ENCODE data around the gene MARF1. TPM values are rescaled to one million over a fixed set of nuclear protein-coding genes. Genes with fewer than 3 reads are reported as not detected.
"Not testable (repeated sequence)": the region's sequence is repeated elsewhere in the genome, so short reads cannot be mapped to it uniquely, and the experiment has no call there.

The MARF1 gene
- total RNA-seq, 4 donors from 2014 or later, result 50.7 to 55.5 (median 53.1) TPM

DNA sequence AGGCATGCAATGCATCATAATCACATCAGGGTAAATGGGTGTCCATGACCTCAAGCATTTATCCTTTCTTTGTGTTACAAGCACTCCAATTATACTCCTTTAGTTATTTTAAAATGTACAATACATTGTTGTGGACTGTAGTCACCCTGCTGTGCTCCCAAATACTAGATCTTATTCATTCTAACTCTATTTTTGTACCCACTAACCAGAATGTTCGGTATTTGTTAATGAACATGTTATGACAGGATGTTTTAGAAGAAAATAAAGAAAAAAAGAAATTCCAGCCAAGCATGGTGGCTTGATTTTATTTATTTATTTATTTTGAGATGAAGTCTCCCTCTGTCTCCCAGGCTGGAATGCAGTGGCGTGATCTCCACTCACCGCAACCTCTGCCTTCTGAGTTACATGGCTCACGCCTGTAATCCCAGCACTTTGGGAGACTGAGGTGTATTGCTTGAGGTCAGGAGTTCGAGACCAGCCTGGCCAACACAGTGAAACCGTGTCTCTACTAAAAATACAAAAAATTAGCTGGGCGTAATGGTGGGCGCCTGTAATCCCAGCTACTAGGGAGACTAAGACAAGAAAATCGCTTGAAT, 5.3 kb upstream of the MARF1 start:
- H3K9me3 ChIP-seq, result no peaks in the 10 kb centered on the region
- peaks cover 0 to 15% of the 10 kb centered on the region in 2 donors for H3K4me1 ChIP-seq
- no peak for DNase-seq
- no peak overlapping the region for H3K27ac ChIP-seq
- H3K4me3 ChIP-seq (replicated peaks in 1 of 3), result no peak overlapping the region
- H3K27me3 ChIP-seq, result no peaks in the 10 kb centered on the region
- 94 to 97% methylated on average over 9 of the region's 9 CpGs for WGBS, 2 donors
- no peak for TF ChIP-seq POLR2A (IDR thresholded peaks at IDR 0.05)
- TF ChIP-seq, protein P1, sequence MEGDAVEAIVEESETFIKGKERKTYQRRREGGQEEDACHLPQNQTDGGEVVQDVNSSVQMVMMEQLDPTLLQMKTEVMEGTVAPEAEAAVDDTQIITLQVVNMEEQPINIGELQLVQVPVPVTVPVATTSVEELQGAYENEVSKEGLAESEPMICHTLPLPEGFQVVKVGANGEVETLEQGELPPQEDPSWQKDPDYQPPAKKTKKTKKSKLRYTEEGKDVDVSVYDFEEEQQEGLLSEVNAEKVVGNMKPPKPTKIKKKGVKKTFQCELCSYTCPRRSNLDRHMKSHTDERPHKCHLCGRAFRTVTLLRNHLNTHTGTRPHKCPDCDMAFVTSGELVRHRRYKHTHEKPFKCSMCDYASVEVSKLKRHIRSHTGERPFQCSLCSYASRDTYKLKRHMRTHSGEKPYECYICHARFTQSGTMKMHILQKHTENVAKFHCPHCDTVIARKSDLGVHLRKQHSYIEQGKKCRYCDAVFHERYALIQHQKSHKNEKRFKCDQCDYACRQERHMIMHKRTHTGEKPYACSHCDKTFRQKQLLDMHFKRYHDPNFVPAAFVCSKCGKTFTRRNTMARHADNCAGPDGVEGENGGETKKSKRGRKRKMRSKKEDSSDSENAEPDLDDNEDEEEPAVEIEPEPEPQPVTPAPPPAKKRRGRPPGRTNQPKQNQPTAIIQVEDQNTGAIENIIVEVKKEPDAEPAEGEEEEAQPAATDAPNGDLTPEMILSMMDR (IDR thresholded peaks at IDR 0.05), result no peak
- H3K36me3 ChIP-seq, result no peaks in the 10 kb centered on the region
- intact Hi-C loops (cut with DNase I), result no loop called here

DNA sequence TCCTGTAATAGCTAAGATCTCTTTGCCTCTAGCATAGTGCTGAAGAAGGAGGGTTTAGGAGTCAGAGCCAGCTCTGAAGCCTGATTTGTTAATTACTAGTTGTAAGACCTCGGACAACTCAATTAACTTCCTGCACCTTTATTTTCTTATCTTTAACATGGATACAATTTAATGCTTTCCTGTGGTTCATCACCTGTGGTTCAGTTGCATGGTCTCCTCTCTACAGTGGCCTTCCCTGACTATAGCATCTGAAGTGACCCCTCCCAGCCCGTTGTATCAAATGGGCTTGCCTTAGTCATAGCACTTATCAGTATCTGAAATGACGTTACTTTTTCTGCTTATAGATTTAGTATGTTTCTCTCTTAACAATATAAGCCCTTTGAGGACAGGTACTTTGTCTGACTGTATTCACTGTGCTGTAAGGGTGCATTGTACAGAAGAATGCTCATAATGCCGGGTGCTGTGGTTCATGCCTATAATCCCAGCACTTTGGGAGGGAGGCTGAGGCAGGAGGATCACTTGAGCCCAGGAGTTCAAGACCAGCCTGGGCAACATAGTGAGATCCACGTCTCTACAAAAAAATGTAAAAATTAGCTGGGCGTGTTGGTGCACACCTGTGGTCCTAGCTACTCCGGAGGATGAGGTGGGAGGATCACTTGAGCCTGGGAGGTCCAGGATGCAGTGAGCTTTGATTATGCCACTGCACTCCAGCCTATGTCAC, 4.5 kb upstream of the MARF1 start:
- 83 to 85% methylated on average over 7 of the region's 7 CpGs for WGBS, 2 donors
- Histone ChIP-seq H3K27me3 (no peaks in the 10 kb centered on the region), H3K9me3 (no peaks in the 10 kb centered on the region), H3K27ac (no peak overlapping the region), H3K4me1 (peaks cover 0 to 13% of the 10 kb centered on the region in 2 donors), H3K4me3 (replicated peaks in 1 of 3) (no peak overlapping the region), H3K36me3 (no peaks in the 10 kb centered on the region)
- TF ChIP-seq, protein P1 (IDR thresholded peaks at IDR 0.05), result no peak
- TF ChIP-seq POLR2A (IDR thresholded peaks at IDR 0.05), result no peak
- no peak for DNase-seq
- intact Hi-C loops (cut with DNase I), result no loop called here

DNA sequence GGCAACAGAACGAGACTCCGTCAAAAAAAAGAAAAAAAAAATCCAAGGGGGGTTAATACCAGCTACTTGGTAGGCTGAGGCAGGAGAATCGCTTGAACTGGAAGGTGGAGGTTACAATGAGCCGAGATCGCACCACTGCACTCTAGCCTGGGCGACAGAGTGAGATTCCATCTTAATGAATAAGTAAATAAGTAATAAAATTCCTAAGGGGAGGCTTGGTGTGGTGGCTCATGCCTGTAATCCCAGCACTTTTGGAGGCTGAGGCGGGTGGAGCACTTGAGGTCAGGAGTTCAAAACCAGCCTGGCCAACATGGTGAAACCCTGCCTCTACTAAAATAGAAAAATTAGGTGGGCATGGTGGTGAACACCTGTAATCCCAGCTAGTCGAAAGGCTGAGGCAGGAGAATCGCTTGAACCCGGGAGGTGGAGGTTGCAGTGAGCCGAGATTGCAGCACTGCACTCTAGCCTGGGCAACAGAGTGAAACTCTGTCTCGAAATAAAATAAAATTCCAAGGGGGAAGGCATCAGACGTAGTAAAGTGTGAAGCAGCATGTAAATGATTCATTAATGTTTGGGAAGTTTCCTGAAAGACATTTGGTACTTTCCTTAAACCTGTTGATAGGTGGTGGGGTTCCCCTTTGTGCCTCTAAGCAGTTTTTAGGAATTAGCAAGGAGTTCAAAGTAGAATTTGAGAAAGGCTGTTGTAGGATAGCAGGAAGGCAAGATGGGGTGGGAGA, 3.8 kb upstream of the MARF1 start:
- intact Hi-C loops (cut with DNase I); H3K27me3 ChIP-seq; H3K4me3 ChIP-seq (replicated peaks in 1 of 3); H3K36me3 ChIP-seq; H3K9me3 ChIP-seq; DNase-seq; H3K27ac ChIP-seq: not testable (repeated sequence)
- 82 to 86% methylated on average over 13 of the region's 13 CpGs for WGBS, 2 donors
- H3K4me1 ChIP-seq, result peaks cover 6 to 17% of the 10 kb centered on the region in 2 donors

DNA sequence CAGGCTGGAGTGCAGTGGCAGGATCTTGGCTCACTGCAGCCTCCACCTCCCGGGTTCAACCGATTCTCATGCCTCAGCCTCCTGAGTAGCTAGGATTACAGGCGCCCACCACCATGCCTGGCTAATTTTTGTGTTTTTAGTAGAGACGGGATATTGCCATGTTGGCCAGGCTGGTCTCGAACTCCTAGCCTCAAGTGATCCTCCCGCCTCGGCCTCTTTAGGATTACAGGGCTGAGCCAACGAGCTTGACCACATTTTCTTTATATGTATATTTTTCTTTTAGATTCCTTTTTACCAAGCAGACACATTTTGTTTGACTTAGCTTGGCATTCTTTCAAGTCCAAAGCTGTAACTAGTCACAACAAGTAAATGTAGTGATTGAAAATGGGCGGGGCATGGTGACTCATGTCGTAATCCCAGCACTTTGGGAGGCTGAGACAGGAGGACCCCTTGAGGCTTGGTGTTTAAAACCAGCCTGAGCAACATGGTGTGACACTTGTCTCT, 2.1 kb upstream of the MARF1 start:
- peaks cover 10 to 15% of the 10 kb centered on the region in 2 donors for H3K4me1 ChIP-seq
- H3K27ac ChIP-seq; H3K27me3 ChIP-seq; H3K36me3 ChIP-seq; H3K4me3 ChIP-seq (replicated peaks in 1 of 3); intact Hi-C loops (cut with DNase I); DNase-seq; H3K9me3 ChIP-seq: not testable (repeated sequence)
- WGBS, 2 donors, result 85 to 91% methylated on average over 10 of the region's 10 CpGs

DNA sequence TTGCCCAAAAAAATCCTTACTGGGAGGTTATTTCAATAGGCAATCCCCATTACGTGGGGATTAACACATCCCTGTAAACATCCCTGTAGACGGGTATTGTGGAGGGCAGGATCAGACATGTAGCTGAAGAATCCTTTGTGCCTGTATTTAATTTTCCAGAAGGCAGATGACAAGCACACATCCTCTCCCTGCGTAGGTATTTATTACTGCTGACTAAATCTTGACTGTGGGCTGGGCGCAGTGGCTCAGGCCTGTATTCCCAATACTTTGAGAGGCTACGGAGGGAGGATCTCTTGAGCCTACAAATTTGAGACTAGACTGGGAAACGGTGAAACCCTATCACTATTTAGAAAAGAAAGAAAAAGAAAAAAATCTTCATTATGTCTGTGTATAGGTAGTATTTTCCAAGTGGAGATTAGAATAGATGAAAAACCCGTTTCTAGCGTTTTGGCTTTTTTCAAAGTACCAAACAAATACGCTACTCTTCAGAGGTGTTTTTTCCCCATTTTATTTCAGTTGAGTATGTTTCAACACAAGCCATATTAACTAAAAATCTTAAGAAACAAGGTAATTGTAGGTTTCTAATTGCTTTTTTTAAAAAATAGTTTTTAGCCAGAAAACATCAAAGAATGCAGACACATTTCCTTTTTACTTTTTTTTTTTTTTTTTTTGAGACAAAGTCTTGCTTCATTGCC, 1.5 kb upstream of the MARF1 start:
- no peaks in the 10 kb centered on the region for H3K27me3 ChIP-seq

More for the DNA sequence above, 1.5 kb upstream of the MARF1 start:
- no peak overlapping the region for H3K4me3 ChIP-seq (replicated peaks in 1 of 3)
- no peak for DNase-seq
- intact Hi-C loops (cut with DNase I), result no loop called here
- no peak overlapping the region for H3K27ac ChIP-seq
- H3K9me3 ChIP-seq, result no peaks in the 10 kb centered on the region
- 83 to 85% methylated on average over 9 of the region's 9 CpGs for WGBS, 2 donors
- TF ChIP-seq, protein P1 (IDR thresholded peaks at IDR 0.05), result no peak
- no peak for TF ChIP-seq POLR2A (IDR thresholded peaks at IDR 0.05)
- peaks cover 10 to 15% of the 10 kb centered on the region in 2 donors for H3K4me1 ChIP-seq
- no peaks in the 10 kb centered on the region for H3K36me3 ChIP-seq

Measured in thyroid gland (tissue), 4 donors.